GM12801 (cell line): ENCODE data around the gene SPAG16.

Experiments
- TF ChIP-seq, protein P1 (sequence below): IDR thresholded peaks from one replicate; pipeline ENCODE4 v1.5.1; 2011; ENCODE audit warnings: control low read depth; ENCODE audit not compliant: insufficient read length; ENCODE audit errors: extremely low read depth

Gene SPAG16

DNA sequence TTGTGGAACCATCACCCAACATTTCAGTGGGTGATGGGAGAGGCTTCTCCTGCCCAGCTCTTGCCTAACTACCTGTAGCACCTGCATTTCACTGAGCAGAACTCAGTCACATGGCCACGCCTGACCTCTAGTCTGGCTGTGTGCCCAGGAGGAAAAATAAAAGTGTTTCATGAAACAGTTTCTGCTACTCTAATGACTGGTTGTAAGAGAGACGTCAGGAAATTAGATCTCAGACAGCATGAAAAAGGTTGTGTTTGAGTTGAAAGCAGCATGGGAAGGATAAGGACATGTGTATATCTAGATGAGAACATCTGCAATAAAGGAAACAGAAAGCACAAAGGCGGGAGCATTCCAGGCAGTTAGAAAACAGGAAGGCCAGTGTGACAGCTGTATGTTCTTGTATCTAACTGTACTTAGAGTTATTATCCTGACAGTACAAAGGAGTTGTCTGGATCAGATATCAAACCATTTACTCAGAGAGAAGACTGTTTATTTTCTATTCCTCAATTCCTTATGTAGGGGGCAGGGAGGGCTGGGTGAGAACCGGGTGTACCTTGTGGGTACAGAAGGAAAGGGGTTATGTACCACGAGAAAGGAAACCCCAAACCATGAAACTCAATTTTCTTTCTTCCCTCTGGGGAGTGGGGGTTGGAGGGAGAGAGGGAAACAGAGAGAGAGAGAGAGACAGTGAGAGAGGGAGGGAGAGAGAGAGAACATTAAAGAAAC lies 819.2 kb downstream of the SPAG16 start:
- TF ChIP-seq, protein P1, sequence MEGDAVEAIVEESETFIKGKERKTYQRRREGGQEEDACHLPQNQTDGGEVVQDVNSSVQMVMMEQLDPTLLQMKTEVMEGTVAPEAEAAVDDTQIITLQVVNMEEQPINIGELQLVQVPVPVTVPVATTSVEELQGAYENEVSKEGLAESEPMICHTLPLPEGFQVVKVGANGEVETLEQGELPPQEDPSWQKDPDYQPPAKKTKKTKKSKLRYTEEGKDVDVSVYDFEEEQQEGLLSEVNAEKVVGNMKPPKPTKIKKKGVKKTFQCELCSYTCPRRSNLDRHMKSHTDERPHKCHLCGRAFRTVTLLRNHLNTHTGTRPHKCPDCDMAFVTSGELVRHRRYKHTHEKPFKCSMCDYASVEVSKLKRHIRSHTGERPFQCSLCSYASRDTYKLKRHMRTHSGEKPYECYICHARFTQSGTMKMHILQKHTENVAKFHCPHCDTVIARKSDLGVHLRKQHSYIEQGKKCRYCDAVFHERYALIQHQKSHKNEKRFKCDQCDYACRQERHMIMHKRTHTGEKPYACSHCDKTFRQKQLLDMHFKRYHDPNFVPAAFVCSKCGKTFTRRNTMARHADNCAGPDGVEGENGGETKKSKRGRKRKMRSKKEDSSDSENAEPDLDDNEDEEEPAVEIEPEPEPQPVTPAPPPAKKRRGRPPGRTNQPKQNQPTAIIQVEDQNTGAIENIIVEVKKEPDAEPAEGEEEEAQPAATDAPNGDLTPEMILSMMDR, result no peak

DNA sequence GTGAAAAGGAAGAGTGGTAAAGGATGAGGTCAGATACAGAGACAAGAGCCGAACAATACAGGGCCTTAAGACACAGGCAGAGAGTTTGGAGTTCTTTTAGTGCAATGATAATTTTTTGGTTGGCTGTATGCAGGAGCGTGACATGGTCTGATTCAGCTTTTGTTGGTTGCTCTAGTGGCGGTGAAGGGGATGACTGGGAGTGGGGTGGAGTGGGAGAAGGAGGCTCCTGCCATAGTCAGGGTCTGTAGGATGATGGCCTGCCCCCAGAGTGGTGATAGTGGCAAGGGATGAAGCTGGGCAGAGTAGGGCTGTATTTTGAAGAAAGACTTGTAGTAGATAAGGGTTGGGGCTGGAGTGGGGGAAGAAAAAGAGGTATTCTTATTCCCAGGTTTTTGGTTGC lies 820.0 kb downstream of the SPAG16 start:
- TF ChIP-seq, protein P1, result no peak

DNA sequence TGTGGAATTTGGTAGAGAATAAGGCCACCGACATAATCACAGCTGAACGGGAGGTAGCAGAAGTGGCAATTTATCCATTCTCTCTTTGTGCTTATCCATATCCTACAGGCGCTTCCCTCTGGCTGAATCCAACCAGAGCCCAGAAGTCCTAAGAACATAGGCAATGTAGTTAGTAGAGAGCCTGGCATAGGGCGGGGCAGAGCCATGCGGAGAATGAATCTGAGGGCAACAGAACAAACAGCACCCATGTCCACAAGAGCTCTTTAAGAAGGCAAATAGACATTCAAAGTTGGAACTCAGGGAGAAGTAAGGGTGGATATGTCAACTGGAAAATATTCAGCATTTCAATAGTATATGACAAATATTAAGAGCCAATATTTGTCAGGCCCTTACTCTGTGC lies 820.7 kb downstream of the SPAG16 start:
- TF ChIP-seq, protein P1, result no peak

- TF ChIP-seq, protein P1, result no peak
Observed at GRCh38 chr2:214107726-214108125, 823.5 kb downstream of the SPAG16 start.

GRCh38 chr2:214108598-214108997 lies 824.3 kb downstream of the SPAG16 start:
- TF ChIP-seq, protein P1, result no peak

DNA sequence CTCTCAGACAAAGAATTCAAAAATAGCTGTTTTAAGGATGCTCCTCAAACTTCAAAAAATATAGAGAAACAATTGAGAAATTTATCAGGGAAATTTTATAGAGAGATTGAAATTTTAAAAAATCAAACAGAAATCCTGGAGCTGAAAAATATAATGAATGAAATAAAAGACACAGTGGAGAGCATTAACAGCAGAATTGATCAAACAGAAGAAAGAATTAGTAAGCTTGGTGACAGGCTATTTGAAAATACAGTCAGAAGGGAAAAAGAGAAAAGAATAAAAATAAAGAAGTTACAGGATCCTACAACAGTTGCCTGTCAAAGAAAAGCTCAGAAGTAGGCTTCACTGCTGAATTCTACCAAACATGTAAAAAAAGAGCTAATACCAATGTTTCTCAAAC lies 832.8 kb downstream of the SPAG16 start:
- TF ChIP-seq, protein P1, result no peak

DNA sequence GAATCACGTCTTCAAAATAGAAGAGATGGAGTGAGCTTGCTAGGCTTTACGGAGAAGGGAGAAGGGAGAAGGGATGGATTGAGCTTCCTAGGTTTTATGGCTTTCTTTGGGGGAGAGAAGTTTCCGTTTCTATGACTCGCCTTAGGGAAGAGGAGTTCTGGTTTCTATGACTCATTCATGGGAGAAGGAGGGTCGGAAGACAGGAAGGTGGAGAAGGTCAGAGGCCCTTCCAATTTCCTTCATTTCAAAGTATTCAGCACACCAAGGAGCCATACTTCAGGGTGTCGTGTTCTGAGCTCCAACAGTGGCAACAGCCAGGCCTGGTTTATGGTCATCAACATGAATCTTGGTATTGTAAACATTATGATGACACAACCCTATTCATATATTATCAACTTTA lies 841.9 kb downstream of the SPAG16 start:
- TF ChIP-seq, protein P1, result no peak
